ENCODE data around the gene PPP1R9B. TPM values are rescaled to one million over a fixed set of nuclear protein-coding genes. Genes with fewer than 3 reads are reported as not detected.

The PPP1R9B gene
- total RNA-seq, 4 donors from 2014 or later, result 16.6 to 38.0 (median 25.6) TPM

DNA sequence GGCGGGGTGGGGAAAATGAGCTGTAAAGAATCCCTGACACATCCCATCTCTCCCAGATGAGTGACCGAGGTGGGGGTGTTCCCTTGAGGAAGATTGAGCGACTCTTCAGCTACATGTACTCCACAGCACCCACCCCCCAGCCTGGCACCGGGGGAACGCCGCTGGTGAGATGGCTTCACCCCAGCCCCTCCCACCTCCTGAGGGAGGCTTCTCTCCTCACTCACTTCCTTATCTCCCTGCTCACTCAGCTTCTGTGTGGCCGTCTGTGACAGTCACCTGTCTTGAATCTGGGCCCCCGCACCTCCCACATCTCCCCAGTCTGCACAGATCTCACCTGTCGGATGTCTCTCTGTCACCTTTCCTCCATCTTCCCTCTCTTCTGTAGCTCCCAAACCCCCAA is 41.9 kb downstream of the PPP1R9B start:
- no peak for DNase-seq (ENCODE audit: low spot score)
- ATAC-seq (ENCODE audit: low FRiP score), result no peak
- no peak for TF ChIP-seq CTCF (IDR thresholded peaks at IDR 0.05)

DNA sequence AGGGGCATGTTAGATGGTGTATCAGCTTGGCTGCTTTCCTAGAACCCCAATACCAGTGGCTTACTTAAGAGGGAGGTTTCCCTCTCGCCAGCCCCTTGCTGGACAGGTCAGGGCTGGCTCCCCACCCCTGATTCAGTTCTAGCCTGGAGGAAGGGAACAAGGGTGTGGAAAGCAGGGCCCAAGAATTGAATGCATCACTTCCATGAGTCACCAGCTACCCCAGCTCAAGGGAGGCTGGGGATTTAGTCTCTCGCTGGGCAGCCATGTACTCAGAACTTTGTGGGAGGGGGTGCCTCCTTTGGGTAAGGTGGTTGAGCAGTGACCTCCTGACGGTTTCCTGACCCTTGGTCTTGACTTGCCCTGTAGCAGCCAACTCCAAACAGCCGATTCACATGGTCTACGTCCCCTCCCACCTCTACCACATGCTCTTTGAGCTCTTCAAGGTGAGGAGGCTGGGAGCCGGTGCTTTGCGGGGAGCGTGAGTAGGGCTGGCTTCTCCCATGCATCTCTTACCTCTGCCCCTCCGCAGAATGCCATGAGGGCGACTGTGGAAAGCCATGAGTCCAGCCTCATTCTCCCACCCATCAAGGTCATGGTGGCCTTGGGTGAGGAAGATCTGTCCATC is 42.6 kb downstream of the PPP1R9B start:
- DNase-seq (ENCODE audit: low spot score) (no peak), ATAC-seq (ENCODE audit: low FRiP score) (no peak)
- TF ChIP-seq CTCF (IDR thresholded peaks at IDR 0.05), result no peak

DNA sequence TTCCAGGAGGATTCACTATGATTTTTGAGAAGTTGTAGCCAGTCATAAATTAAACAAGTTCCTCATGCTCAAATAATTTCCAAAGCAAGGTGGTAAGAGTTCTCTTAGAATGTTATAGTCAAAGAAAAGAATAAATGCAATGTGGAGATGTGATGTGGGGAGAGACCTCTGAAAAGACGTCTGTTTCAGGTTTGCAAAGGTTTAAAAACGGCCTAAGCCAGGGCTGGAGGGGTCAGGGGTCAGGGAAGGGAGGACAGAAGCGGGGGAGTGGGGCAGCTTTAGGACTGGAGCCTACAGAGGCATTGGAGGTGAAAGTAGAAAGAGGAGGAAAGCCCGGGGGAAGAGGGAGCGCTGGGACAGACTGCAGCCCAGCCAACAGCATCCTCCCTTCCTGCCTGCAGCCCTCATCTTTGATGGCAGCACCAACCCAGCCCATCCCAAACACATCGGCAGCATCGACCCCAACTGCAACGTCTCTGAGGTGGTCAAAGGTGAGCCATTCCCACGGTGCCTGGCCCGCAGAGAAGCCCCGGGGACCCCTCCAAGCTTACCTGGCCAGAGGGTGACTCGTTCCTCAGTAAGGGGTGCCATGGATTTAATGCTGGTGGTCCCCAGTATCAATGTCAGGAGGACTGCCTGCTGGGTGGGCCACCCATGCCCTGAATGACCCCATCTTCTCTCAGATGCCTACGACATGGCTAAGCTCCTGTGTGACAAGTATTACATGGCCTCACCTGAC is 43.9 kb downstream of the PPP1R9B start:
- no peak for TF ChIP-seq CTCF (IDR thresholded peaks at IDR 0.05)
- DNase-seq (ENCODE audit: low spot score), result no peak
- ATAC-seq (ENCODE audit: low FRiP score), result no peak

DNA sequence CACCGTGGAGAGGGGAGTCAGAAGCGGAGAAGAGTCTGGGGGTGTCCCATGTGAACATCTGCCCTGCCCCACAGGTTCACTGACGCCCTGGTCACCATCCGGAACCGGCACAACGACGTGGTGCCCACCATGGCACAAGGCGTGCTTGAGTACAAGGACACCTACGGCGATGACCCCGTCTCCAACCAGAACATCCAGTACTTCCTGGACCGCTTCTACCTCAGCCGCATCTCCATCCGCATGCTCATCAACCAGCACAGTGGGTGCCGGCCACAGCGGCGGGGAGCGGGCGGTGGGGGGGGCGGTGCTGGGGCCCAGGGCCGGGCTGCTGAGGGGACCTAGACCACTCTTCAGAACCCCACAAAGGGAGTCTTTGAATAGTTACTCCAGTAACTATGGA is 44.7 kb downstream of the PPP1R9B start:
- DNase-seq (ENCODE audit: low spot score) (no peak), ATAC-seq (ENCODE audit: low FRiP score) (no peak)
- no peak for TF ChIP-seq CTCF (IDR thresholded peaks at IDR 0.05)

- TF ChIP-seq CTCF (IDR thresholded peaks at IDR 0.05), result no peak
- DNase-seq (ENCODE audit: low spot score) (no peak), ATAC-seq (ENCODE audit: low FRiP score) (no peak)
Observed at GRCh38 chr17:50103941-50104340, 46.5 kb downstream of the PPP1R9B start.

DNA sequence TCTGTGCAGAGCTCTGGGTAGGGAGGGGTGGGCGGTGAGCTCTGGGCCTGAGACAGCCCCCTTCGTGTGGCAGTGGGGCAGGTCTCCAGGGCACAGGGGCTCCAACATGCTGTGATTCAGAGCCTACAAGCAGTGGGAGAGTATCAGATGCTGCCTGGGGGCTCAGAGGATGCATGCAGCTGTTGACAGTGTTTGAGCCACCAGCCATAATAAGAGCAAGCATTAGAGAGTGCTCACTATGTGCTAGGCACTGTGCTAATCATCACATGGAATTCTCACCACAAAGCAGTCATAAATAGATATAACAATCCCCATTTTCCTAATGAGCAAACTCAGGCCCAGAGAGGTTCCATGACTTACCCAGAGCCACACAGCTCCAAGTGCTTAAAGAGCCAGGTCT is 47.2 kb downstream of the PPP1R9B start:
- ATAC-seq (ENCODE audit: low FRiP score) (no peak), DNase-seq (ENCODE audit: low spot score) (no peak)
- TF ChIP-seq CTCF (IDR thresholded peaks at IDR 0.05), result no peak
